GM12874 (cell line): ENCODE measurements around the gene DMRTC2.

ENCODE experiments used
- TF ChIP-seq, protein P1 (sequence below): IDR thresholded peaks from 2 replicates; pipeline ENCODE4 v1.5.1; 2011; ENCODE audit warnings: low read depth, mild to moderate bottlenecking, control low read depth, low read length, moderate library complexity; ENCODE audit not compliant: insufficient read depth

The DMRTC2 gene

DNA sequence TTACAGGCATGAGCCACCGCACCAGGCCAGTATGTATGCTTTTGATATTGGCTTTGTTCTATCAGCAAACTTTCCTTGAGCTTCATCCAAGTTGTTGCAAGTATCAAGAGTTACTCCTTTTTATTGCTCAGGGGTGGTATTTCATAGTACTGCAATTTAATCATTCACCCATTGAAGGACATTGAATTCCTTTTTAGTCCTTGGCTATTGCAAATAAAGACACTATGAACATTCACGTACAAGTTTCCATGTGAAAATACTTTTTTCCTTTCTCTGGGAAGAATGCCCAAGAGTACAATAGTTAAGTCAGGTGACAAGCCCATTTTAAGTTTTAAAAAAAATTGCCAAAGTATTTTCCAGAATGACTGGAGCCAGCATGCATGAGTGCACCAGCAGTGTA lies 28.1 kb upstream of the DMRTC2 start:
- TF ChIP-seq, protein P1, sequence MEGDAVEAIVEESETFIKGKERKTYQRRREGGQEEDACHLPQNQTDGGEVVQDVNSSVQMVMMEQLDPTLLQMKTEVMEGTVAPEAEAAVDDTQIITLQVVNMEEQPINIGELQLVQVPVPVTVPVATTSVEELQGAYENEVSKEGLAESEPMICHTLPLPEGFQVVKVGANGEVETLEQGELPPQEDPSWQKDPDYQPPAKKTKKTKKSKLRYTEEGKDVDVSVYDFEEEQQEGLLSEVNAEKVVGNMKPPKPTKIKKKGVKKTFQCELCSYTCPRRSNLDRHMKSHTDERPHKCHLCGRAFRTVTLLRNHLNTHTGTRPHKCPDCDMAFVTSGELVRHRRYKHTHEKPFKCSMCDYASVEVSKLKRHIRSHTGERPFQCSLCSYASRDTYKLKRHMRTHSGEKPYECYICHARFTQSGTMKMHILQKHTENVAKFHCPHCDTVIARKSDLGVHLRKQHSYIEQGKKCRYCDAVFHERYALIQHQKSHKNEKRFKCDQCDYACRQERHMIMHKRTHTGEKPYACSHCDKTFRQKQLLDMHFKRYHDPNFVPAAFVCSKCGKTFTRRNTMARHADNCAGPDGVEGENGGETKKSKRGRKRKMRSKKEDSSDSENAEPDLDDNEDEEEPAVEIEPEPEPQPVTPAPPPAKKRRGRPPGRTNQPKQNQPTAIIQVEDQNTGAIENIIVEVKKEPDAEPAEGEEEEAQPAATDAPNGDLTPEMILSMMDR, result no peak

DNA sequence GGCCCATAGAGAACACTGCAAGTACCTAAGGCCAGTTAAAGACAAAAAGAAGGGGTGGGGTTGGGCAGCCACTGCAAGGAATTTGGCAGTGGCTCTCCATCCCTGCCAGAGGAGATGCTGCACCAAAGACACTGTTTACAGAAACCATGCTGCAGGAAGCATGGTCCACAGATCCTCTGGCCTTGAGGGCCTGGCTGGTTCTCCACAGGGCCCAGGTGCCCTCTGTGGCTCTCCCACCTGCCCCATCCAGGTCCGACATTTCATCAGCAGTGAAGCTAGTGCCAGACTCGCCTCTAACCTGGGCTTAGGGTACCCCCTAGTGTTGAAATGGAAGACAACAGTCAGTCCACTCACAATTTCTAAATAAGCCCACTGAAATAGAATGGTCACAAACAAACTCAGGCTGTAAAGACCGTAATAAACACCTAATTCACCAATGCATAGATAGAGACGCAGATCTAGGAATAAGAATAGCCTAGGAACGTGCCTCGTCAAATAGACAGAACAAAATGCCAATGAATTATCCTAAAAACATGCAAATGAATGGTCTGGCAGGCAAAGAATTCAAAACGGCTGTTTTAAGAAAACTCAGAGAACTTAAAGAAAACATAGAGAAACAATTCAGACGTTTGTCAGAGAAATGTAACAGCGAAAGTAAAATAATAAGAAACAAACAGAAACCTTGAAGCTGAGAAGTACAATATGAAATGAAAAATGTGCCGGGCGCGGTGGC lies 23.7 kb upstream of the DMRTC2 start:
- TF ChIP-seq, protein P1, result peak; percentile 70

DNA sequence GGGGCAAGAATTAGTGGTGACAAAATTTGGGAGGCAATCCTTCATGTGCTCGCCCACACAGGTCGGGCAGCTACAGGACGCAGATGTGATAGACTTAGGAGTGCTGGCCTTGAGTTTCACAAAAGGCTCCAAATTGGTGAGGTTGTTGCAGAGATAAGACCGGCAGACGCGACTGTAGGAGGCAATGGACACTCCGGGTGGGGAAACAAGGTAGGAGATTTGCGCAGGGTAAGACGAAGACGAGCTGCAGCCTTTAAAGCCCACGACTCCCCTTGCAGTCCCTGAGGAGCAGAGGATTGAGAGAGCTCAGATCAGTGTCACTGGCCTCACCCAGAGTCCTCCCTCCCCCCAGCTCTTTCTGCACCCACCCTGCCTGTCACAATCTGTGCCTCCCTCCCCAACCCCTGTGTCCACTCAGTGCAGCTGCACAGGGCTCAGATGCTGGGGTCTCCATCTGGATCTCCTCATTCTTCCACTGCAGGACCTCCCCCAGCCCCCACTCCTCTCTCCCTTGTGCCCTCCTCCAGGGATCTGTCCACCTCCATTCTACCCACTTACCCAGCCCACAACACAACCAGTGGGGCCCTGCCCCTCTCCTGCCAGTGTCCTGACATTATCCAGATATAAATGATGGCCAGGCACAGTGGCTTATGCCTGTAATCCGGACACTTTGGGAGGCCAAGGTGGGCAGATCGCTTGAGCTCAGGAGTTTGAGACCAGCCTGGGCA lies 6.7 kb upstream of the DMRTC2 start:
- TF ChIP-seq, protein P1, result no peak

DNA sequence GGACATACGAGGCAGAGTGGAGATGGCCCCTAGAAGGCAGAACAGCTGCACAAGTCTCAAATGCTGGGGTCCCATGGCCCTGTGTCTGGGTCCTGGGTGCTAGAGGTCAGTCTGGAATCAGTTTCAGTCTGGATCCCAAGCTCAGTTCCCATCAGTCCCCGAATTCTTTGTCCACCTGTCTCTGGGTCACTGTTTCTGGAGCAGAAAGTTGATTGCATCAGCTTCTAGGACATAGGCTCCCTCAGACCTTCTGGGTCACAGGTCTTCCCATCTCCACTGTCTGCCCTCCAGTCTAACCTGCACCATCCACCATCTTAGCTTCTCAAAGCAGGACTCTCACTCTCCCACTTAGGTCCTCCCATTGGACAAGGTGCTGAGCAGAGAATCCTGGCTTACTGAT lies 5.6 kb upstream of the DMRTC2 start:
- TF ChIP-seq, protein P1, result no peak

DNA sequence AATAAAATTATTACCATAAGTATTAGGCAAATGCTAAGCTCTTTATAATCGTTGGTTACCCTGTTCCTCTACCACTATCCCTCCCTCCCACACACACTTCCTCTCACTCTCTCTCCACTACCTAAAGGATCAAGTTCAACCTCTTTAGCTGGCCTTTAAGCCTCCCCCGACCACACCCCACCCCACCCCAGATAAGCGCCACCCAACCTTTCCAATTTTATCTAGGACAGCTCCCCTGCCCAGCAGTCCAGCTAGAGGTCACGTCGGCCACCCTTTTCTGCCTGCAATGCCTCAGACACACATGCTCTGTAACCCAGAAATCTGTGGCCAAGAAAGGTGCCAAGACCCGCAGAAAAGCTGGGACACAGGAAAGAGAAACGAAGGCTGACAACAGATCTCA lies 1.5 kb upstream of the DMRTC2 start:
- TF ChIP-seq, protein P1, result no peak

DNA sequence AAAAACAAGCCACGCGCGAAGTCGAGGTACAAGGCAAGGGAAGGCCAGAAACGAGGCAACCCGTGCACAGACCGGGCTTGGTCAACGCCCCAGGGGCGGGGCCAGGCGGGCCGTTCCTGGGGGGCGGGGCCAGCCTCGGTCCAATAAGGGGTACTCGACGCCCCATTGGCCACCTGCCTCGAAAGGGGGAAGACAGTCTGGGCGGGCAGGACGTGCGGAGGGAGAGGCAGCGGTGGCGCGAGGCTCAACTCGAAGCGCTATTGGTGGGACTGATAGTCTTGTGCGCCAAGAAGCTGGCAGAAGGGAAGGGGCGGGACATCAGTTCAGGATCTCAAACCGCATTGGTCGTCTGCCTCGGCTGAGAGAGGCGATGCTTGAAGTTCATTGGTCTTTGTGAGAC lies 241 bp upstream of the DMRTC2 start, which contains the start of gene LYPD4:
Gene LYPD4, minus strand, starts transcription at position 83 of the 400 bp plus-strand sequence. CDS start 5,398 bp downstream, outside the sequence.
- TF ChIP-seq, protein P1, result no peak

DNA sequence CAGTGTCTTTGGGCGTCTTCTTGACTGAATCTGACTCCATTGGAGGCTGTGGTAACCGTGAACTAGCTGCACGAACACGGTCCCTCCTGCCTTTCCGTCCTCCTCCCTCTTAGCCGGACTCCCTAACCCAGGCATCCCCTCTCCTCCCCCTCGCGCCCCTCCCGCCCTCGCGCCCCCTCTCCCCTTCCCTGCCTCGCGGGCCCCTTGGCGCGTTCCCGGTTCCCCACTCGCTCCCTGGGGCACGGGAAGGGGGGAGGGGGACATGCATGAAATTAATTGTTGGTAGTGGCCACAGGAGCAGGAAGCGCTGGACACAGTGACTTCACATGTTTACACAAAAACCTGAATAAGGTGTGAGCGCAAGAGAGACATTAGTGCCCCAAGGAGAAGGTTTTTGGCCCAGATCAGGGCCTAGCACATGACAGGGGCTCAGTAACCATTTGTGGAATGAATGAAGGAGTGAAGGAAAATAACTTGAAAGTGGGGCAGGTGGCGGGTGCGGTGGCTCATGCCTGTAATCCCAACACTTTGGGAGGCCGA lies 279 bp downstream of the DMRTC2 start:
- TF ChIP-seq, protein P1, result no peak
